Astrocyte of the spinal cord (primary cell): ENCODE data around the gene PHAF1.

Experiments
- DNase-seq: peaks from one replicate; pipeline ENCODE4 v3.0.0; 2011; ENCODE audit warnings: low read depth, low spot score
- H3K4me3 ChIP-seq: 2 replicates; pipeline ENCODE4 v1.5.1; 2011; ENCODE audit warnings: low read depth, mild to moderate bottlenecking, low read length, moderate library complexity
- in situ Hi-C: cut with HindIII; loops from 2 replicates; pipeline ENCODE4 v1.10.0; 2017; ENCODE audit warnings: low sequenced_read_pairs
- TF ChIP-seq, protein P1 (sequence below): IDR thresholded peaks from 2 replicates; pipeline ENCODE4 v1.5.1; 2012; ENCODE audit warnings: low read depth, mild to moderate bottlenecking, low read length, inconsistent platforms

The PHAF1 gene

DNA sequence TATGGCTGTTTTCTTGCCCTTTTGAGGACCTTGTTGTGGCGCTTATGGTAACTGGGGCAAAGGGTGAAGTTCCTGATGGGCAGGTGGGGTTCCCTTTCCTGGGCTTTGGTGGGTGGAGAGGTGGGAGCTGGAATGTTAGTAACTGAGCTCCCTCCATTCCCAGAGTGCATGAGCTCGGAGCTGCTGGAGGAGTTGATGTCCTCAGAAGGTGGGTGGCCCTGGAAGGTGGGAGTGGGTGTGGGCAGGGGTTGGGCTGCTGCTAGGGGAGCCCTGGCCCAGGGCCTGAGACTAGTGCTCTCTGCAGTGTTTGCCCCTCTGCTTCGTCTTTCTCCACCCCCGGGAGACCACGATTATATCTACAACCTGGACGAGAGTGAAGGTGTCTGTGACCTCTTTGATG lies 88.0 kb downstream of the PHAF1 start:
- H3K4me3 ChIP-seq = no peak overlapping the region
- in situ Hi-C loops = no loop called here
- TF ChIP-seq, protein P1, sequence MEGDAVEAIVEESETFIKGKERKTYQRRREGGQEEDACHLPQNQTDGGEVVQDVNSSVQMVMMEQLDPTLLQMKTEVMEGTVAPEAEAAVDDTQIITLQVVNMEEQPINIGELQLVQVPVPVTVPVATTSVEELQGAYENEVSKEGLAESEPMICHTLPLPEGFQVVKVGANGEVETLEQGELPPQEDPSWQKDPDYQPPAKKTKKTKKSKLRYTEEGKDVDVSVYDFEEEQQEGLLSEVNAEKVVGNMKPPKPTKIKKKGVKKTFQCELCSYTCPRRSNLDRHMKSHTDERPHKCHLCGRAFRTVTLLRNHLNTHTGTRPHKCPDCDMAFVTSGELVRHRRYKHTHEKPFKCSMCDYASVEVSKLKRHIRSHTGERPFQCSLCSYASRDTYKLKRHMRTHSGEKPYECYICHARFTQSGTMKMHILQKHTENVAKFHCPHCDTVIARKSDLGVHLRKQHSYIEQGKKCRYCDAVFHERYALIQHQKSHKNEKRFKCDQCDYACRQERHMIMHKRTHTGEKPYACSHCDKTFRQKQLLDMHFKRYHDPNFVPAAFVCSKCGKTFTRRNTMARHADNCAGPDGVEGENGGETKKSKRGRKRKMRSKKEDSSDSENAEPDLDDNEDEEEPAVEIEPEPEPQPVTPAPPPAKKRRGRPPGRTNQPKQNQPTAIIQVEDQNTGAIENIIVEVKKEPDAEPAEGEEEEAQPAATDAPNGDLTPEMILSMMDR = no peak
- DNase-seq = no peak
